HT-29 (cell line): Measurements from ENCODE around the gene FUNDC2. TPM values are rescaled to one million over a fixed set of nuclear protein-coding genes. Genes with fewer than 3 reads are reported as not detected.

Experiments
- DNase-seq: peaks from one replicate; pipeline ENCODE4 v3.0.0-alpha.2; 2015; ENCODE audit warnings: low spot score
- total RNA-seq: library from RNA; depleted of rRNA; stranded (reverse); fragments of >200 nt; shearing (Covaris generic); gene quantifications from 2 replicates; pipeline ENCODE4 v1.2.3, GENCODE V29; 2014

The FUNDC2 gene
- total RNA-seq, 1 experiment from 2014 or later, result 69.5 TPM

DNA sequence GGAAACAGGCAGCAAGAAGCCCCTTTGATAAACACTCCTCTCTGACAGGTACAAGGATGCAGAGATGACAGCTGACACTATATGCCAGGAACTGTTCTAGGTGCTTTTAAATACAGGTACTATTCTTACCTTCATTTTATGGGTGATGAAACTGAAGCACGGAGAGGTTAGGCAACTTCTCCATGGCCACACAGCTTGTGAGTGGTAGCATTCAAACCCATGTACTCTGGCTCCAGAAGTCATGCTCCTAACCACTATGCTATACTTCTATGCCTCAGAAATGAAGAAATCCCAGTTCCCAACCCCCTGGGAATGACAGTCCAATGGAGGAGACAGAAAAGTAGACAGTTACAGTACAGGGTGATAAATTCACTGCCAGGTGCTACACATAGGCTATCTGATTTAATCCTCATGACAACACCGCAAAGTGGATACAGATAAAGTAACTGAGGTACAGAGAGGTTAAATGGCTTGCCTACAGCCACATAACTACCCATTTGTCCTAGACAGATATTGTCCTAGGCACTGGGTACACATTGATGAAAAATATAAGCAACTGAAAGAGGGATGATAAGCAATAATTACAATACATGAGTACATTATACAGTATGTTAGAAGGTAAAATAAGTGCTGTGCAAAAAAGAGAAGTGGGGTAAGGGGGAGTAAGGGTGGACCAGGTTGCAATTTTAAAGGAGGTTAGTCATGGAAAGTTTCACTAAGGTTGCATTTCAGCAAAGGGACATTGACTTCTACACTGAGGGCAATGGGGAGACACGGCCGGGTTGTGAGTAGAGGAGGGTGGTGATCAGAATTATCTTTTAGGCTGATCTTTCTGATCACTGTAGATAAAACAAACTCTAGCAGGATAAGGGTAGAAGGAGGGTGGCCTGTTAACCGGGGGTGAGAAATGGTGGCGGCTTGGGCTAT, 2.5 kb upstream of the FUNDC2 start:
- no peak for DNase-seq

DNA sequence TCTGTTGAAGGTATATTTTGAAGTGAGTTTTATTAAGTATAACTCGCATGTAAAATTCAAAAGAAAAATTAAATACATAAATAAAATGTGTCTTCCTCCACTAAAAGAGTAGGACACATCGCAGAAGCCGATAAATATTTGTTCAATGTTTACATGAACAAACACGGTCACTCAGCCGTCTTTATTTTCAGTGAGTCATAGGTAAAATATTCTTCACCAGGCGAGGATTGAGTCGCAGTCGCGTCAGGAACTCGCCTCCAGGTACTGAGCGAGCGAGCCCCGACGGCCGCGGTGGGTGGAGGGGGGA, 271 bp upstream of the FUNDC2 start:
- DNase-seq, result no peak

DNA sequence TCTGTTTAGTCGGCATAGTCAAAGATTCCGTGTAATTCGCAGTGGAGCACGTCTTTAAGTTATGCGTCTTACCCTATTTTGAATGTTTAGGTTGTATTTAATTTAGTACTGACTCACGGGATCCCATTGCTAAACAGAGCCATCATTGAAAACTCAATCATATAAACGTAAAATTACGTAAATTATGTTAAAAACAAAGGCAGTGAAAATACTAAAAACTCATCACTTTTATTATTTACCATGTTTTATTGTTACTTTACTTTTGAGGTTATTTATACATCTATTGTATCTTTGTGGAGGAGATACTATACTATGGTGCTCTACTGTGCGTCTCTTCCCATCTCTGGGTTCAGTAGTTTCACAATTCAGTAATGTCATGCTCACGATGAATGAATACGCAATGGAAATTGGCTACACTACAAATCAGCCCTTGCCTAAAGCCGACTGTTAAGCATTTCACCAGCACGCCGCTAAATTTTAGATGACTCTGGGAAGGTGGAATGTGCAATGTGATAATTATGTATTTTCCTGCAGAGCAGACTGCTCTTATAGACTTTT, 944 bp downstream of the FUNDC2 start:
- peak; percentile 67 for DNase-seq

DNA sequence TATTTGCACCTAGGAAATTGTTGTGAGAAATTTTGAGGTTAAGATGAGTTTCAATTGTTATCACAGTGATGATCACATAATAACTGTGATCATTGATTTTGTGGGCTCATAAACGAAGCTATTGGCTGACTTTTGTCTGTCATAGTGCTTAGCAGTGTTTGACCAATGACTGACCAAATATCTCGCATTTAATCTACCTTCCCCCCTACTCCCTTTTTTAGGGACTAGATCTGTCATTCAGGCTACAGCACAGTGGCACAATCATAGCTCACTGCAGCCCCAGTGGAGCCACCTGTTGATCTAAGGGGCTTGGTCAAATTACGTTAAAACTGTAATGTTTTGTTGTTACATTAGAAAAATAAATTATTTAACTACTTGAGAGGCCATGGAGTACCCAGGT, 1.5 kb downstream of the FUNDC2 start:
- peak; percentile 16 for DNase-seq

DNA sequence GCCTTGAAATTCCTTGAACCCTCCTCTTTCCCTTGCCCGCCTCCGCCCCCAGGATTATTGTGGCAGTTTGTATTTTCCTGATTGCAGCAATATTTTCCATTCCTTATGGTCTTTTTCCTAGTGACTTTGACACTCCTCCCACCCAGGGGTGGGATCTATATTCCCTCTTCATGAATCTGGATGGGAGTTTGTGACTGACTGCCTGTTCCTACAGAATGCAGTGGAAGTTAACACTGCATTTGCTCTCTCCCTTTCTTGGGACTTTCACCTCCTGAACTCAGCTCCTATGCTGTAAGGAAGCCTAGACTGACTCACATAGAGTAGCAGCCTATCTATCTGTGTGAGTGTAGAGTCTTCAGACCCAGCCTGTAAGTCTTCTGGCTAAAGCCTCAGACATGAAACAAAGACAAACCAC, 2.2 kb downstream of the FUNDC2 start:
- no peak for DNase-seq

DNA sequence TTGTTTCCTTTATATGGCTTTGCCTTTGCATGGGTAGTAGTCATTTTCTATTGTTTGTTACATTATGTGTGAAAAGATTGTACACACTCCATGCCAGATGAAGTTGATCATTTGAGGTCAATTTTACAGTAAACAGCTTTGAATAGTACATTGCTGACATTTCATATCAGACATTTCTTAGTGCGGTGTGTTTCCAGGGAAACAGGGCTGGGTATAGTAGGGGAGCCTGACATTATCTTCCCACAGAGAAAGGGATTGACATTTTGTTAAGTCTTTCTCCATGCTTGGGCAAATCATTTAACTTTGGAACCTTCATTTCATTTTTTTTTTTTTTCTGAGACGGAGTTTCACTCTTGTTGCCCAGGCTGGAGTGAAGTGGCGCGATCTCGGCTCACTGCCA, 5.0 kb downstream of the FUNDC2 start:
- DNase-seq, result no peak

DNA sequence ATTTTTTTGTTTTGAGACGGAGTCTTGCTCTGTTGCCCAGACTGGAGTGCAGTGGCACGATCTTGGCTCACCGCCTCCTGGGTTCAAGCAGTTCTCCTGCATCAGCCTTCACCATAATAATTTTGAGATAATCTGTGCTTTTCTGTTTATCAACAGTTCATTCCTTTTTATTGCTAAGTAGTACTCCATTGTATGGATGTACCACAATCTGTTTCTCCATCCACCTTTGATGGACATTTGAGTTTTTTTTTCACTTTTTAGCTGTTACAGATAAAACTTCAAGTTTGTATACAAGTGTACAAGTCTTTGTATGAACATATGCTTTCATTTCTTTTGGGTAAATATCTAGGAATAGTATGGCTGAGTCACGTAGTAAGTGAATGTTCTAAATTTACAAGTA, 9.0 kb downstream of the FUNDC2 start:
- DNase-seq, result no peak

DNA sequence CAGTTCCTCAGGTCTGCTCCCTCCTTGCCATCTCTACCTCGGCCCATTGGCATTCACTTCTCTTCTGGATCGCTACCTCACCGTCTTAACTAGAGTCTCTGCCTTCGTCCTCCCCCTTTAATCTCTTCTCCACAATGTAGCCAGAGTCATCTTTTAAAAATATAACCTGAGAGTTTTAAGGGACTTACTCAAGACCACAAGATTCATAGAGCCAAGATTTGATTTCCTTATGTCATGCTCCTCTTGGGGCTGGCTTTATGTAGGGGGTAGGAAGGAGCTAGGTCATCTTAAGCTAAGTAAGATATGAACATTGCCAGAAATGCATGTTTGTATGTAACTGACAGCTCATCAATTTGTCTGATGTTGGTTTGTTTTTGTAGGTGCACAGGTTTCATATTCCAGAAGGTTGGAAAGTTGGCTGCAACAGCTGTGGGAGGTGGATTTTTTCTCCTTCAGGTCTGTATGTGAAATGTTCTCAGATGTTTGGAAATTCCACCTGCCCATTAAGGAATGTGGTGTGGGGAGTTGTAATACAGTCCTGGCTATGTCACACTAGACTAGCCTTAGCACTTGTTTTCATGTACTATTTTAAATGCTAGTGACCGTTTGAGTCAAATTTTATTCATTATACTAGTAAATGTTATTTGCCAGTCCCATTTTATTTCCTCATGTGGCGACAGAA, 19.6 kb downstream of the FUNDC2 start:
- DNase-seq, result no peak

DNA sequence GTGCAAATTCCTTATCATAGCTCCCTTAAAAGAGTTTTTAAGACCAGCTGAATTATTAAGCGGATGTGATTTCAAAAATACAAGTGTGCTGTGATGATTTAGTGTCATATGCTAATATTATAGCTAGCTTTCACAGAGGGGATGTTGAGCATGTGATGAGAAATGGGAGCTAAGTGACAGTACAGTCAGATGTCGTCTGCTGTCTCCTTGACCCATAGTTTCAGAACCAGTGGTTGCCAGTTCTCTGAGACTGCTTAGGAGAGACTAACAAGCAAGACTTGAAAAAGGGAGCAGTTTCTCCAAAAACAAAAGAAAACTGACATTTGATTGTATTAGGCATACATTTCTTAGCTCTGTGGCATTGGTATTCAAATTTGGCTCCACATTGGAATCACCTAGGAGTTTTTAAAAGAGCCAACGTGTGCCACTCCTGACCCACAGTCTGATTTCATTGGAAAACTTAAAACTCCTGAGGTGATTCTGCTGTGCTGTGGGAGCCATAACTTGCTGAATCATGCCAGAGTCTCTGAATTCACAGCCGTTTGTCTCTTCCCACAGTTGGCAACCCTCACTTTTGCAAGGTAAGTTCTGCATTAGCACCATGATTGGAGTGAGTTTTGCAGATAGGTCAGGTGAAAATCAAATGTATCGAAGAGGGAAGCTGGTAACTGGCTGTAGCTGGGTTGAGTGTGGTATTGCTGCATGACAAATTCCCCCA, 20.3 kb downstream of the FUNDC2 start:
- DNase-seq, result no peak

DNA sequence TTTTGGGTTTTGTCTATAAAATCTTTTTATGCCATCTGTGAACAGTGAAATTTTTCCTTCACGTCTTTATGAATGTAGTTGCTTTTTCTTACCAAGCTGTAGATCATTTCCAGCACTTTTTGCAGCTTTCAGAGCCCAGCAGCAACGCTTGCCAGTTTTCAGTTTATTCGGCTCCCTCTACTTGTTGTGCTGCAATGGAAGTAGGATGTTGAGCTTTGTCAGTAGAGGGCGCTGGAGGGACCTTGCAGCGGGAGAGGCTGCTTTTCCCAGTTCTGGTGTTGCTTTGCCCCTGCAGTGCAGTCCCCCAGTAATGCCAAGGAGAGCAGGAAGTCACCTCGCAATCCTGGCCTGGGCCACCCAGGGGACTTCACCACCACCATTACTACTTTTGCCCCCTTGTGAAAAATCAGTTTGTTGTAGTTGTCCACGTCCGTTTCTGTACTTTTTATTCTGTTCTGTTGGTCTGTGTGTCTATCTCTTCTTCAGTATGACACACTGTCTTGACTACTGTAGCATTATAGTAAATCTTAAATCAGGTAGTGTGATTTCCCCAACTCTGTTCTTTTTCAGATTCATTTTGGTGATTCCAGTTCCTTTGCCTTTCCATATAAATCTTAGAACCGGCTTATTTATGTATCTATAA, 22.5 kb downstream of the FUNDC2 start:
- peak; percentile 63 for DNase-seq

DNA sequence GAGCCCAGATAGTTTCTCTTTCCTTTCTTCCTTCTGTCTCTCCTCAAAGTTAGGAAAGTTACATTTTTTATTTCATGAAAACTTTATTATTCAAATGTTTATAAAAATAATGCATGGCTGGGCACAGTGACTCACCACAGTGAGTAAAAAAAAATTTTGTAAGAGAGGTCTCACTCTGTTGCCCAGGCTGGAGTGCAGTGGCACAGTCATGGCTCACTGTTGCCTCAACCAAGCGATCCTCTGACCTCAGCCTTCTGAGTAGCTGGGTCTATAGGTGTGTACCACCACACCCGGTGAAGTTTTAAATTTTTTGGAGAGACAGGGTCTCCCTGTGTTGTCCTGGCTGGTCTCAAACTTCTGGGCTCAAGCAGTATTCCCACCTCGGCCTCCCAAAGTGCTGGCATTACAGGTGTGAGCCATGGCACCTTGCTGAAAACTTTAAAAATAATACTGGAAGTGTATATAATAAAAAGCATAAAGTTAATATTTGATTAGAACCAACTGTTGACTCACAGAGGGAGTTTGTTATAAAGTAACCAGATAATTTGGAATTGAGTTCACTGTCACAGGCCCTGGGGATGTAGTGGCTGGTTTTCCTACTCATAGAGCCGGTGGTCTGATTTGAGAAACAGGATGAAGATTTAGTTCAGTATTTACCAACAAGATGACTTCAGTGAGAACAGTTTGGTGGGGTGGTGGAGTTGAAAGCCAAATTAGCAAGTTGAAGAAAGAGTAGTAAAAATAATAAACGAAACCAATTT, 26.3 kb downstream of the FUNDC2 start:
- no peak for DNase-seq

DNA sequence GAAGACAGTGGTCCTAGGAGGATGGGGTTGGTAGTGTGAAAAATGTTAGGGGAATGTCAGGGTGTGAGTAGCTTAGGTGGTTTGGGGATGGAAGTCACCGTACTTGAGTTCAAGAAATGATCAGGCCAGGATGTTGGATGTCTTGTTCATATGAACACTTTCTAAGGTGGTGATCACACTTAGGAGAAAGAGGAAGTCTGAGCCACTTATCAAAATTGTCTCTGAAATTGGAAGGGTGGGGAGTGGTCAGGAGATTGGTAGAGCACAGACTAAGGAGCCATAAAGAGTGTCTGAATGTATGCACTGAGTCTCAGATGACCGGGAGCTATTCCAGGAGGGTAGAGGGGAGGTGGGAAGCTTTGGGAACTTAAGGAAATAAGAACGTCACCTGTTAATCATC, 27.0 kb downstream of the FUNDC2 start:
- no peak for DNase-seq

DNA sequence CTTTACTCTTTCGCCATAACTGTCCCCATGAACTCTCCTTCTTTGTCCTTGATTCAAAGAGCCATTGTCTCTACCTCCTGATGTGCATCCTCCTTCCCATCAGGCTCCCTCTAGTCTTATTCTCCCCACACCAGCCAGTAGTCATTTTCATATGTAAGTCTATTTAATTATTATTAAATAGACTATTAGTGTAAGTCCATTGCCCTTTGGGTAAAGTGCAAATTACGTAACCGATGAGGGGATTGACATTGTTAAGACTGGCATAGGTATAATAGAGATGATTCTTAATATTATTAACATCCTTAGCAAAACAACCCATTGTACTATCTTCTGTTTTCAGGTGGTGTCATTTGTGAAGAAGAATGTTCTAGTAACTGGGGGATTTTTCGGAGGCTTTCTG, 27.6 kb downstream of the FUNDC2 start:
- DNase-seq, result no peak

DNA sequence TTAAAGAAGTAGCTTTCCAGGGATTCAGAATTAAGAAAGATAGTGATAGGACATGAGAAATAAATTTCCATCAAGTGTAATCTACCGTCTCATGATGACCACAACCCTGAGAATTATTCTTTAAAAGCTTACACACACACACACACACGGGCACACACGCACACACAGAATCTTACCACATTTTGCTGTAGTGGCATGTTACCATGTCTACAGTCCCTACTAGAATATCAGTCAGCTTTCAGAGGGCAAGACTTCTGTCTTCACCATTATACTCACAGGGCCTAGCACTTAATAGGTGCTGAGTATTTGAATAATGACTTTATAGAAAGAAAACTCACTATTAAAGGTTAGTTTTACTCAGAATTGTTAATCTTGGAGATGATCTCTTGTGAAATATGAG, 28.9 kb downstream of the FUNDC2 start:
- DNase-seq, result no peak

DNA sequence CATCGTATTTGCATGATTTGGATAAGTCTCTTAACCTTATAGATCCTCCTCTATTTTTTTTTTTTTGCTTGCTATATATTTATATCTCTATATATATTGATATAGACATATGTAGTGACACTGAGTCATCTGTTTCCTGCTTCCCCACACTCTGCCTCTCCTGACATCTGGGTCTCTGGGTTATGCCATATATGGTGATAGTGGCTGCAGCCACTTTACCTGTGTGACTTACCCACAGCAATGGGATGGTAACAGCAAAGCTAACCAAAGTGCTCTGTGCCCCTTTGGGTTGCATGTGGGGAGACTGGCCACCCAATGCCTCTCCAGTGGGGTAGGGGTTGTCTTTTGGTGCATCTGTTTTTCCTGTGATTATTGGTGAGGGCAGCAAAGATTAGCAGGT, 29.8 kb downstream of the FUNDC2 start:
- no peak for DNase-seq

DNA sequence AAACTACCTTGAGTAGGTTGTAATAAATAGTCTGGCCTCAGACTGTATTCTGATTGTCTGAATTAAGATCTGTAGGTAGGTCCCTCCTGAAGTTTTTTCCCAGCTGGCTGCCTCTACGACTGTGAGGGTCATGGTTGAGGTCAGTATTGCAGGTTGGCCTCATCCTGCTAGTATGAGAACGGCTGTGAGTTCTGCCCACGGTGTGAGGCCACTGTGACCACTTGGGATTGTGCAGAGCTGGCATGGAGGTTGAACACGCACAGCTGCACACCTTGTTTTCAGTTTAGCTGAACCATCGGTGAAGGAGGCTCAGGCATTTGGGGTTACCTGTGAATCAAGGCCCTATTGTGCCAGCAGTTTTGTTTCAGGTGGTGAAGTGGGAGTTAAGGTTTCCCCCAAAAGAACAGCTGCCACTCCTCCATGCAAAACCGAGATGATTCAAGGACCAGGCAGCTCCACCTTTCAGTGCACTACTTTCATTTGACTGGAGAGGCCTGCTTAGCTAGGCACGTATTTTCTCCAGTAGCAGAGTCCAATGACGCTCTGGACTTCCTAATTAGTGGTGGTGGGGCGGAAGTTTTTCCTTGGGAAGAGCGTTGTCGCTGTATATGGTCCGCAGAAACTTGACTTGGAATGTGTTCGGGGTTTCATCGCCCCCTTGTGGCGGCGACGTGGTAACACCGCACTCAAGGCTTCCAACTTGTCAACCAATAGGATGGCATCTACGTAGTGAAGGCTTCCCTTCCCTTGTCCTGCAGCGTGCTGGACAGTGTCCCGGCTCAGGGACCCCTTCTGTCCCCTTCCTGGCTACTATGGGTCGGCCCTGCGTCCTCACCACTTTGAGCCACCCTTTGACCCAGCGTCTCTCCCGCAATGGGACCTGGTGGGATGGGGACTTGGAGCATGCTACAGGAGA, 30.5 kb downstream of the FUNDC2 start:
- DNase-seq, result peak; percentile 85

DNA sequence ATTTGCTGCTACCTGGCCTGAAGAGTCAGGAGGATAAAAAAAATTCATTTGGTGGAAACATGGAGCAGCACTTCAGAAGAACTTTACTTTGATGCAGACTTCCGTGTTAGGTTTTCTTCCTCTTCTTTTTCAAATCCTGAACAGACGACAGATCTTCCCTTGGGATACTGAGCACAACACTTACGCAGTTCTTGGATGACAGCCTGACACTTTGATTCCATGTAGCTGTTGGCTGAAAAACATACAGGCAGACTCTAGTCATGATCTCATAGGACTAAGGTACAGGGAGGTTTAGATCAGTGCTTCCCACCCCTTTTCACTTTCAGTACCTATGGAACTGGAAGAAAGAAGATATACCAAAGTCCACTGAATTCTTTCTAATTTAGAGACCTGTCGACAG, 35.1 kb downstream of the FUNDC2 start:
- no peak for DNase-seq

DNA sequence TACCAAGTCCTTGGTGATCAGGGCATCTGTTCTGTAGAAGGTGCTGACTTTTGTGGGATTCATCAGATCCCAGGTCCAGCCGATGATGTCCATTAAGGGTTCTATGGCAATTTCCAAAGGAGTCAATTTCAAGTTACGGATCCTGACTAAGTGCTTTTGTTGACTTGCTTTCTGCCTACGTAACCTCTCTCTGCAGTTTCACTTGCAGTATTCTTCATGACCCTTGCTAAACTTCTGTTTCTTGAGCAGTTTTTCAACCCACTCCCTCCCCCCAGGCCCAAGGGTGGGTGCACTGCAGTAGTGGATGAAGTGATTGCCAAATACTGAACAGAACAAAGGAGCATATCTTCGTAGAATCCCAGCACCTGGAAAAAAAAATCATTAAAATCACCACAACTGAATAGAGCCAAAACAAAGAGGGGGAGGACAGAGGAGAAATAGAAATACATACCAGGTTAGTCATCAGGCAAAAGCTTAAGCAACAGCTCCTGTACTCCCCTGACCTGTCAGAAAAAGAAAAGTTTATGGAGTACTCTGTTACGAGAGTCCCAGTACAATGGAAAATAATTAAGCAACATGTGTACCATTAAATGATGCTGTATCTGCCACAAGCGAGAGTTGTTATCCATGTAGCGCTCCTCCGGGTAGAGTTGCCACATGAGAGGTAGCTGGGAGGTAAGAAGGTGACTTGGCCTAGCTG, 38.5 kb downstream of the FUNDC2 start:
- no peak for DNase-seq

DNA sequence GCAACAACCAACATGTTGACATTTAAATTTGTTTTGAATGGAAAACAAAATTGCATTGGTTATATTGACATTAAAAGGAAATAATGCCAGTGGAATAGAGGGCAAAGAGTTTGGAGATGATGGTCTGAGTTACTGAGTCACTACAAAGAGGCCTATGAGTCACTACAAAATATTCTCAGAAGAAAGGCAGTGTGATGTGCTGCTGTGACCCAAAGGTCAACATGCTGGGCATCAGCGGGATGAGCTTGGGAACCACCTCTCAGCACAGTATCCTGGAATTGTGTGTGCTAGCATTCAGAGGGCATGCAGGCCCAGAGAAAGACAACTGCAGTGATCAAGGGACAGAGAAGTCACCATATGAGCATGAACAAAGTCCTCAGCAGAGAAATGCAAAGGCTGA, 41.5 kb downstream of the FUNDC2 start:
- DNase-seq, result peak; percentile 22
